IgD-negative memory B cell (primary cell): Measurements from ENCODE around the gene NOTCH2. TPM values are rescaled to one million over a fixed set of nuclear protein-coding genes. Genes with fewer than 3 reads are reported as not detected.
A peak's percentile ranks its signal among the peaks of the same experiment; 100 is the strongest.

Experiments
- H3K27ac Mint-ChIP-seq, 3 donors: one replicate each; pipeline ENCODE4 v1.8.0; 2020 to 2022; ENCODE audit warnings: mild to moderate bottlenecking in 3 of 3, mixed read lengths in 3 of 3, moderate library complexity in 1 of 3
- H3K27me3 Mint-ChIP-seq: one replicate; pipeline ENCODE4 v1.8.0; 2021; ENCODE audit warnings: mixed read lengths
- H3K36me3 Mint-ChIP-seq: one replicate; pipeline ENCODE4 v1.8.0; 2020; ENCODE audit warnings: mild to moderate bottlenecking, mixed read lengths
- H3K4me1 Mint-ChIP-seq, 3 donors: one replicate each; pipeline ENCODE4 v1.8.0; 2020 to 2022; ENCODE audit warnings: mixed read lengths in 3 of 3, mild to moderate bottlenecking in 1 of 3
- H3K4me3 Mint-ChIP-seq, 4 donors: one replicate each; pipeline ENCODE4 v1.8.0; 2020 to 2022; ENCODE audit warnings: mild to moderate bottlenecking in 4 of 4, mixed read lengths in 4 of 4, moderate library complexity in 3 of 4
- H3K9me3 Mint-ChIP-seq, 3 donors: one replicate each; pipeline ENCODE4 v1.8.0; 2020 to 2021; ENCODE audit warnings: mixed read lengths in 3 of 3, mild to moderate bottlenecking in 1 of 3
- polyA plus RNA-seq: library from polyadenylated mRNA; unstranded; fragments of 300-500 nt; fragmentation: Illumina TruSeq; gene quantifications from one replicate; pipeline ENCODE4 v1.2.3, GENCODE V29; 2021

NOTCH2 gene
- polyA plus RNA-seq, 1 donor from 2014 or later: 46.5 TPM

GRCh38 chr1:119968601-119969000 lies 100.9 kb downstream of the NOTCH2 start:
- H3K27ac Mint-ChIP-seq: peak overlapping the region in 1 of 3 donors; percentile 81

GRCh38 chr1:119968068-119968492 lies 101.4 kb downstream of the NOTCH2 start:
- peak overlapping the region in 1 of 4 donors; percentile 6 for H3K4me3 Mint-ChIP-seq
- H3K36me3 Mint-ChIP-seq: peaks cover 6% of the 10 kb centered on the region
- H3K9me3 Mint-ChIP-seq: no peaks in the 10 kb centered on the region
- H3K27me3 Mint-ChIP-seq: no peaks in the 10 kb centered on the region
- H3K4me1 Mint-ChIP-seq: peaks cover 6 to 8% (median 7%) of the 10 kb centered on the region in 3 donors
- peak overlapping the region; percentile 55 to 86 (median 81) for H3K27ac Mint-ChIP-seq

More at GRCh38 chr1:119968601-119969000, 100.9 kb downstream of the NOTCH2 start:
- Mint-ChIP-seq H3K9me3 (no peaks in the 10 kb centered on the region), H3K36me3 (peaks cover 6% of the 10 kb centered on the region), H3K4me1 (peaks cover 6 to 8% (median 7%) of the 10 kb centered on the region in 3 donors), H3K4me3 (no peak overlapping the region), H3K27me3 (no peaks in the 10 kb centered on the region)

GRCh38 chr1:119966681-119967080 lies 102.8 kb downstream of the NOTCH2 start:
- Mint-ChIP-seq H3K9me3 (no peaks in the 10 kb centered on the region), H3K27ac (no peak overlapping the region), H3K4me3 (no peak overlapping the region), H3K27me3 (no peaks in the 10 kb centered on the region), H3K36me3 (peaks cover 6% of the 10 kb centered on the region), H3K4me1 (peaks cover 6 to 8% (median 7%) of the 10 kb centered on the region in 3 donors)

- H3K4me1 Mint-ChIP-seq: peaks cover 6 to 8% (median 7%) of the 10 kb centered on the region in 3 donors
- peaks cover 6% of the 10 kb centered on the region for H3K36me3 Mint-ChIP-seq
- peak overlapping the region in 1 of 3 donors; percentile 43 for H3K27ac Mint-ChIP-seq
- H3K27me3 Mint-ChIP-seq: no peaks in the 10 kb centered on the region
- no peaks in the 10 kb centered on the region for H3K9me3 Mint-ChIP-seq
- H3K4me3 Mint-ChIP-seq: no peak overlapping the region
These were observed 103.4 kb downstream of the NOTCH2 start for GRCh38 chr1:119966020-119966419.

GRCh38 chr1:119964673-119965363 lies 104.6 kb downstream of the NOTCH2 start:
- peaks cover 6% of the 10 kb centered on the region for H3K36me3 Mint-ChIP-seq
- H3K27me3 Mint-ChIP-seq: no peaks in the 10 kb centered on the region
- no peak overlapping the region for H3K4me3 Mint-ChIP-seq
- peaks cover 6 to 8% (median 7%) of the 10 kb centered on the region in 3 donors for H3K4me1 Mint-ChIP-seq
- H3K27ac Mint-ChIP-seq: no peak overlapping the region
- no peaks in the 10 kb centered on the region for H3K9me3 Mint-ChIP-seq

GRCh38 chr1:119962296-119962968 lies 107.0 kb downstream of the NOTCH2 start:
- Mint-ChIP-seq H3K9me3 (no peaks in the 10 kb centered on the region), H3K4me1 (peaks cover 0 to 3% (median 0%) of the 10 kb centered on the region in 3 donors), H3K27me3 (no peaks in the 10 kb centered on the region), H3K27ac (peak overlapping the region in 1 of 3 donors; percentile 43), H3K4me3 (no peak overlapping the region), H3K36me3 (peaks cover 6% of the 10 kb centered on the region)

GRCh38 chr1:119960501-119960900 lies 109.0 kb downstream of the NOTCH2 start:
- H3K27ac Mint-ChIP-seq: no peak overlapping the region
- no peaks in the 10 kb centered on the region for H3K9me3 Mint-ChIP-seq
- H3K36me3 Mint-ChIP-seq: peaks cover 6% of the 10 kb centered on the region
- H3K4me3 Mint-ChIP-seq: no peak overlapping the region
- no peaks in the 10 kb centered on the region for H3K27me3 Mint-ChIP-seq
- no peaks in the 10 kb centered on the region for H3K4me1 Mint-ChIP-seq

- H3K4me1 Mint-ChIP-seq: no peaks in the 10 kb centered on the region
- H3K27ac Mint-ChIP-seq: peak overlapping the region in 1 of 3 donors; percentile 6
- H3K4me3 Mint-ChIP-seq: no peak overlapping the region
- H3K27me3 Mint-ChIP-seq: no peaks in the 10 kb centered on the region
- no peaks in the 10 kb centered on the region for H3K9me3 Mint-ChIP-seq
- H3K36me3 Mint-ChIP-seq: peaks cover 6% of the 10 kb centered on the region
These were observed 109.9 kb downstream of the NOTCH2 start for GRCh38 chr1:119959268-119960220.

GRCh38 chr1:119958223-119958622 lies 111.2 kb downstream of the NOTCH2 start:
- H3K27ac Mint-ChIP-seq: no peak overlapping the region
- H3K4me1 Mint-ChIP-seq: no peaks in the 10 kb centered on the region
- no peaks in the 10 kb centered on the region for H3K9me3 Mint-ChIP-seq
- no peak overlapping the region for H3K4me3 Mint-ChIP-seq
- H3K27me3 Mint-ChIP-seq: no peaks in the 10 kb centered on the region
- H3K36me3 Mint-ChIP-seq: peaks cover 6% of the 10 kb centered on the region

- Mint-ChIP-seq H3K27ac (no peak overlapping the region), H3K36me3 (peaks cover 4% of the 10 kb centered on the region), H3K9me3 (no peaks in the 10 kb centered on the region), H3K4me3 (no peak overlapping the region), H3K4me1 (no peaks in the 10 kb centered on the region), H3K27me3 (no peaks in the 10 kb centered on the region)
These were observed 113.2 kb downstream of the NOTCH2 start for GRCh38 chr1:119956306-119956705.

GRCh38 chr1:119954476-119955422 lies 114.7 kb downstream of the NOTCH2 start:
- no peak overlapping the region for H3K27ac Mint-ChIP-seq
- no peaks in the 10 kb centered on the region for H3K9me3 Mint-ChIP-seq
- H3K4me3 Mint-ChIP-seq: no peak overlapping the region
- H3K4me1 Mint-ChIP-seq: no peaks in the 10 kb centered on the region
- peaks cover 4% of the 10 kb centered on the region for H3K36me3 Mint-ChIP-seq
- H3K27me3 Mint-ChIP-seq: no peaks in the 10 kb centered on the region

GRCh38 chr1:119953266-119953998 lies 116.0 kb downstream of the NOTCH2 start:
- Mint-ChIP-seq H3K27ac (no peak overlapping the region), H3K4me3 (no peak overlapping the region), H3K36me3 (peaks cover 3% of the 10 kb centered on the region), H3K4me1 (no peaks in the 10 kb centered on the region), H3K27me3 (no peaks in the 10 kb centered on the region), H3K9me3 (no peaks in the 10 kb centered on the region)

GRCh38 chr1:119952496-119952895 lies 117.0 kb downstream of the NOTCH2 start:
- Mint-ChIP-seq H3K4me3 (no peak overlapping the region), H3K4me1 (peaks cover 0 to 1% (median 0%) of the 10 kb centered on the region in 3 donors), H3K36me3 (peaks cover 2% of the 10 kb centered on the region), H3K27ac (no peak overlapping the region), H3K27me3 (no peaks in the 10 kb centered on the region), H3K9me3 (no peaks in the 10 kb centered on the region)
